ENCODE results near the gene CCL4.
"Not testable (repeated sequence)": the region's sequence is repeated elsewhere in the genome, so short reads cannot be mapped to it uniquely, and the experiment has no call there.

Gene CCL4

DNA sequence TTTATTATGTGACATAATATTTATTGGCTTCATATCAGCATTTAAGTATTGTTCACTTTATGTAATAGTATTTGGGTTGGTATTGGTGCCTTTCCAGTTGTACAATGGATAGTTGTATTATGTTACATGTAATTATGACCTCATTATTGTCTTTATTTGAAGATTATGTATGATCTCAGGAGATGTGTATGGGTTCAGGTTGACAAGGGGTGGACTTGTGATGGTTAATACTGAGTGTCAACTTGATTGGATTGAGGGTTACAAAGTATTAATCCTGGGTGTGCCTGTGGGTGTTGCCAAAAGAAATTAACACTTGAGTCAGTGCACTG is 12.0 kb downstream of the CCL4 start:
- H3K36me3 ChIP-seq (ENCODE audit: control insufficient read depth, insufficient read depth, low read length); H3K9me3 ChIP-seq (ENCODE audit: control insufficient read depth, low read length); H3K4me3 ChIP-seq (ENCODE audit: insufficient read depth, low read depth, low read length); H3K4me1 ChIP-seq (ENCODE audit: control insufficient read depth, insufficient read depth, low read length); H3K27me3 ChIP-seq (ENCODE audit: control insufficient read depth, insufficient read depth, low read length, poor library complexity, severe bottlenecking); H3K27ac ChIP-seq (ENCODE audit: insufficient read depth, low read depth, low read length, poor library complexity, severe bottlenecking): not testable (repeated sequence)

DNA sequence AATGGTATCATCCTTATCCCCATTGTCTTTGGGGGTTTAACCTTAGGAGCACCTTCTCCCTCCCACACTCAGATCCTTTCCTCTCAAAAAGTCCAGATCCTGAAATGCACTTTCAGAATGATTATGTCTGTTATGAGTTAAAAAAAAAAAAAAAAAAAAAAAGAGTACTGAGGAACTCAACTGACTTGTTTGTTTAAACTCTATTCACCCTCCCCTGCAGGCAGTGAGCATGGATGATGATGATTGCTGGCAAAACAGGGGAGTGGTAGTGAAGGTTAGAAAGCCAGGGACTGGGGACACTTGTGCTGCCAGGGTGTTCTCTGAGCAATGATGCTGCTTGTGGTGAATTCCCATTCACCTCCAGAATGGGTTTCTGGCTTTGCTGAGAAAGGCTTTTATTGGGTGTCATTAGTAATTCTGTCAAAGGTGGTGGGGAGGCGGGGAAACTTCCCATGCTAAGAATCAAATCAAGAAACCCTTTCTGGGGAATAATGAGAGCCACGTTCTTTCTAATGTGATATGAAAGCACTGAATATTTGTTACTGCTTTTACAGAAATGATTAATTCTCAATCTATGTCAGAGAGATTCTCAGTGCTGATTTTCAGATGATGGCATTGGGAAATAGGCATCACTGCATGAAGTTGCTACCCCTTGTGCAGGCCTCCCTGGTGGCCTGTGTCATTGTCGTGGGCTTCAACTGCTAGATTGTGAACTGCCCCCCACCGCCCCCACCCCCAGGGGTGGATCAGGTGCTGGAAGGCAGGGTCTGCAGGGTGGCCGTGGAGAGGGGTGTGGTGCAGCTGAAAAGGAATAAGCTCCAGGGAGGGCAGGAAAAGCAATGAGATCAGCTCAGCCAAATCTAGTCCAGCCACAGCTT is 14.1 kb downstream of the CCL4 start:
- 63 to 83% methylated on average over 3 to 4 of the region's 5 CpGs for WGBS, 2 experiments
- no peaks in the 10 kb centered on the region for H3K27me3 ChIP-seq (ENCODE audit: control insufficient read depth, insufficient read depth, low read length, poor library complexity, severe bottlenecking)
- no peaks in the 10 kb centered on the region for H3K36me3 ChIP-seq (ENCODE audit: control insufficient read depth, insufficient read depth, low read length)
- H3K9me3 ChIP-seq (ENCODE audit: control insufficient read depth, low read length) = no peaks in the 10 kb centered on the region
- H3K27ac ChIP-seq (ENCODE audit: insufficient read depth, low read depth, low read length, poor library complexity, severe bottlenecking) = no peak overlapping the region
- H3K4me1 ChIP-seq (ENCODE audit: control insufficient read depth, insufficient read depth, low read length) = peaks cover 7% of the 10 kb centered on the region
- H3K4me3 ChIP-seq (ENCODE audit: insufficient read depth, low read depth, low read length) = no peak overlapping the region

DNA sequence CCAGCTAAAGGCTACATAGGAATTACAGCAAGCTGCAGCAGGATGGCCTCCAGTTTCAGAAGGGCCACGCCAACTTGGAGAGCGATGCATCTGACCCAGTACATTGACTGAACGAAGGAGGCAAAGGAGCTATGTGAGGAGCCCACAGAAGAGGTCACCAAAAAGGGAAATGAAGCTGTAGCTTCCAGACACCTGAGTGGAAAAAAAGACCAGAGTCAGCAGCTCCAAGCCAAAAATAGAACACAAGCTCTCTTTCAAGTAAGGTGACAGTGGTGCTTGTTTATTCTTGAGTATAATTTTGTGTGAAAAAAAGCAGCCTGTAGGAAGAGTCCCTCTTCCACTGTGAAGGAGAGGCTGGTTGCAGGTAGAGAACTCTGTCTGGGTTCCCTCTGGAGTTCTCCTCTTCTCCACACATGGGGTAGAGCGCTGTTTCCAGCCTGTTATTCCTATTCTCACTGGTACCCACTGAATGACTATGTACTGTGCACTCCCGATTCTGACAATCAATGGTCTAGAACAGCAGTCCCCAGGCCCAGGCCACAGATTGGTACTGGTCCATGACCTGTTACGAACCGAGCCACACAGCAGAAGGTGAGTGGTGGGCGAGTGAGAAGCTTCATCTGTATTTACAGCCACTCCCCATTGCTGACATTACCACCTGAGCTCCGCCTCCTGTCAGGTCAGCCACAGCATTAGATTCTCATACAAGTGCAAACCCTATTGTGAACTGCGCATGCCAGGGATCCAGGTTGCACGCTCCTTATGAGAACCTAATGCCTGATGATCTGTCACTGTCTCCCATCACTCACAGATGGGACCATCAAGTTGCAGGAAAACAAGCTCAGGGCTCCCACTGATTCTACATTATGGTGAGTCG is 15.1 kb downstream of the CCL4 start:
- Histone ChIP-seq H3K4me3 (ENCODE audit: insufficient read depth, low read depth, low read length) (no peak overlapping the region), H3K36me3 (ENCODE audit: control insufficient read depth, insufficient read depth, low read length) (no peaks in the 10 kb centered on the region)

DNA sequence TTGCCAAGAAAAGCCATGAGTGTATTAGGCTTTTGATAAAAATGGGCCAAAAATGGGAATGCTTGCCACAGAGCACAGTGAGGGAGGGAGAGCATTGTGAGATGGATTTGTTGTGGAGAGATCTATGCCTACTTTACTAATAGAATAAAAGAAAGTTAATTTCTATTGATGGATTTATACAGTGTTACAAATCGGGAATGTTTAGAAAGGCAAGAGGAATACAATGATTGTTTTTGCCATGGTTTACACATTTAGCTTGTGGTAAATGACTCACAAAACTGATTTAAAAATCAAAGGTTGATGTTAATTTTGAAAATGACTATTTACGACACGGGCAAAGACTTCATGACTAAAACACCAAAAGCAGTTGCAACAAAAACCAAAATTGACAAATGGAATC is 16.6 kb downstream of the CCL4 start:
- WGBS, 2 experiments = 97% methylated on average over 2 to 3 of the region's 3 CpGs
- Histone ChIP-seq H3K27ac (ENCODE audit: insufficient read depth, low read depth, low read length, poor library complexity, severe bottlenecking) (no peak overlapping the region), H3K4me3 (ENCODE audit: insufficient read depth, low read depth, low read length) (no peak overlapping the region), H3K9me3 (ENCODE audit: control insufficient read depth, low read length) (peaks cover 4% of the 10 kb centered on the region), H3K4me1 (ENCODE audit: control insufficient read depth, insufficient read depth, low read length) (peaks cover 7% of the 10 kb centered on the region), H3K36me3 (ENCODE audit: control insufficient read depth, insufficient read depth, low read length) (no peaks in the 10 kb centered on the region), H3K27me3 (ENCODE audit: control insufficient read depth, insufficient read depth, low read length, poor library complexity, severe bottlenecking) (no peaks in the 10 kb centered on the region)

More for the DNA sequence above, 15.1 kb downstream of the CCL4 start:
- Histone ChIP-seq H3K4me1 (ENCODE audit: control insufficient read depth, insufficient read depth, low read length) (peaks cover 7% of the 10 kb centered on the region), H3K9me3 (ENCODE audit: control insufficient read depth, low read length) (no peaks in the 10 kb centered on the region), H3K27ac (ENCODE audit: insufficient read depth, low read depth, low read length, poor library complexity, severe bottlenecking) (no peak overlapping the region), H3K27me3 (ENCODE audit: control insufficient read depth, insufficient read depth, low read length, poor library complexity, severe bottlenecking) (no peaks in the 10 kb centered on the region)
- 92 to 95% methylated on average over 11 to 12 of the region's 12 CpGs for WGBS, 2 experiments

- H3K4me3 ChIP-seq (ENCODE audit: insufficient read depth, low read depth, low read length); H3K36me3 ChIP-seq (ENCODE audit: control insufficient read depth, insufficient read depth, low read length): not testable (repeated sequence)
- 84 to 90% methylated on average over 6 of the region's 6 CpGs for WGBS, 2 experiments
These were observed 17.5 kb downstream of the CCL4 start for GRCh38 chr17:36121099-36121498.

GRCh38 chr17:36123431-36123830 is 19.8 kb downstream of the CCL4 start:
- no peaks in the 10 kb centered on the region for H3K36me3 ChIP-seq (ENCODE audit: control insufficient read depth, insufficient read depth, low read length)
- 84% methylated on average over 2 of the region's 2 CpGs for WGBS, 2 experiments
- H3K27ac ChIP-seq (ENCODE audit: insufficient read depth, low read depth, low read length, poor library complexity, severe bottlenecking) = no peak overlapping the region
- peaks cover 4% of the 10 kb centered on the region for H3K9me3 ChIP-seq (ENCODE audit: control insufficient read depth, low read length)
- H3K4me3 ChIP-seq (ENCODE audit: insufficient read depth, low read depth, low read length) = no peak overlapping the region
- no peaks in the 10 kb centered on the region for H3K27me3 ChIP-seq (ENCODE audit: control insufficient read depth, insufficient read depth, low read length, poor library complexity, severe bottlenecking)
- no peaks in the 10 kb centered on the region for H3K4me1 ChIP-seq (ENCODE audit: control insufficient read depth, insufficient read depth, low read length)

More at GRCh38 chr17:36121099-36121498, 17.5 kb downstream of the CCL4 start:
- not testable (repeated sequence) for H3K27ac ChIP-seq (ENCODE audit: insufficient read depth, low read depth, low read length, poor library complexity, severe bottlenecking); H3K4me1 ChIP-seq (ENCODE audit: control insufficient read depth, insufficient read depth, low read length); H3K9me3 ChIP-seq (ENCODE audit: control insufficient read depth, low read length); H3K27me3 ChIP-seq (ENCODE audit: control insufficient read depth, insufficient read depth, low read length, poor library complexity, severe bottlenecking)

- H3K36me3 ChIP-seq (ENCODE audit: control insufficient read depth, insufficient read depth, low read length) = no peaks in the 10 kb centered on the region
- no peaks in the 10 kb centered on the region for H3K4me1 ChIP-seq (ENCODE audit: control insufficient read depth, insufficient read depth, low read length)
- no peaks in the 10 kb centered on the region for H3K27me3 ChIP-seq (ENCODE audit: control insufficient read depth, insufficient read depth, low read length, poor library complexity, severe bottlenecking)
- 94% methylated on average over 9 of the region's 9 CpGs for WGBS, 2 experiments
- no peak overlapping the region for H3K4me3 ChIP-seq (ENCODE audit: insufficient read depth, low read depth, low read length)
- peaks cover 4% of the 10 kb centered on the region for H3K9me3 ChIP-seq (ENCODE audit: control insufficient read depth, low read length)
- no peak overlapping the region for H3K27ac ChIP-seq (ENCODE audit: insufficient read depth, low read depth, low read length, poor library complexity, severe bottlenecking)
These were observed 21.5 kb downstream of the CCL4 start for GRCh38 chr17:36124879-36125824.

DNA sequence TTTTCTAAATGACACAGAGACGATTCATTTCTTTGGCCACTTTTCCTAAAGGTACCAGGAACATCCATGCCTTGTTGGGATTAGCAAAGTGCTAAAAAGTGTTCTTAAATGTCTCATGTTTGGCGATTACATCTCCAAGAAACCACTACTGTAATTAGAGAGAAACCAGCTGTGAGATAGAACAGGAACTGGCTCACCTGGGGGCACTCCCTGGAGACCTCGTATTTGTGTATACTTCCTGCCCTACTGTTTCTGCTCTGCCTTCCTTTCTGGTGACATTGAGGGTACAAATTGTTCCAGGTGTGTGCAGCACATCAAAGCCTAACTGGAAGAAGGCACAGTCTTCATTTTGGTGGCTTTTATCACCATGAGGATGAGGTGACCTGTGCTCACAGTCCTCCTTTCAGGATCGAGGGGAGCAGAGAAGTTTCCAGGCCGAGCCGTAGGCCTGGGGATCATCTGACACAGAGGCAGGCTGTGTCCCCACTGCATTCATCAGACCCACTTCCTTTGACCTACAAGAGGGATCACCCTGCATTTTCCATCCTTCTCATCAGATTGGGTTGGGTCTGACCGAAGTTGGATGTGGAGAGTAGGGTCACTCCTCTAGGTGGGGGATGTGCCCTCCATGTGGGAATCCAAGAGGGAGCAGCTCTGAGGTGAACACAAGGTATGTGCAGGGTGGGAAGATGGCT is 23.7 kb downstream of the CCL4 start:
- Histone ChIP-seq H3K36me3 (ENCODE audit: control insufficient read depth, insufficient read depth, low read length) (no peaks in the 10 kb centered on the region), H3K27me3 (ENCODE audit: control insufficient read depth, insufficient read depth, low read length, poor library complexity, severe bottlenecking) (no peaks in the 10 kb centered on the region), H3K4me1 (ENCODE audit: control insufficient read depth, insufficient read depth, low read length) (no peaks in the 10 kb centered on the region), H3K4me3 (ENCODE audit: insufficient read depth, low read depth, low read length) (no peak overlapping the region), H3K9me3 (ENCODE audit: control insufficient read depth, low read length) (peaks cover 4% of the 10 kb centered on the region), H3K27ac (ENCODE audit: insufficient read depth, low read depth, low read length, poor library complexity, severe bottlenecking) (no peak overlapping the region)
- WGBS, 2 experiments = 89 to 97% methylated on average over 7 of the region's 7 CpGs

DNA sequence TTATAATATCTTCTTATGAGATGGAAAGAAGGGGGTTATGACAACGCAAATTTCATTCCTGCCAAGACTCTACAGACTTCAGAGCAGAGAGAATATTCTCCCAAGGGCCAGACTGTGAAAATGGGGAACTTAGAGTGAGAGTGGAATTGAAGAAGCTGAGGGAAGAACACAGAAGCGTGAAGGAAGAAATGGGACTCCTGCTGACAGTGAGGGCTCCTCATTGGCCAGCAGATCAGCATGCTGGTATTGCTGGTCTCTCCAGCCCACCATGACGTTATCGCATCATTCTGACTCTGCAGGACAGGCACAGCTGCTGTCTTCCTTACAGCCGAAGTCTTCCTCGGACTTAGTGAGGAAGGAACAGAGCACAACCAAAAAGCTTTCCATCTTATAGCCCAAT is 24.3 kb downstream of the CCL4 start:
- Histone ChIP-seq H3K9me3 (ENCODE audit: control insufficient read depth, low read length) (peaks cover 4% of the 10 kb centered on the region), H3K4me3 (ENCODE audit: insufficient read depth, low read depth, low read length) (no peak overlapping the region), H3K27me3 (ENCODE audit: control insufficient read depth, insufficient read depth, low read length, poor library complexity, severe bottlenecking) (no peaks in the 10 kb centered on the region), H3K4me1 (ENCODE audit: control insufficient read depth, insufficient read depth, low read length) (no peaks in the 10 kb centered on the region), H3K27ac (ENCODE audit: insufficient read depth, low read depth, low read length, poor library complexity, severe bottlenecking) (no peak overlapping the region), H3K36me3 (ENCODE audit: control insufficient read depth, insufficient read depth, low read length) (no peaks in the 10 kb centered on the region)
- 87 to 91% methylated on average over 6 of the region's 6 CpGs for WGBS, 2 experiments
